IMR-90 (cell line): ENCODE data around the gene MAGI1. TPM values are rescaled to one million over a fixed set of nuclear protein-coding genes. Genes with fewer than 3 reads are reported as not detected.

Source experiments
- ATAC-seq: fragments of 200-7000 bp; cut with Tn5 transposase; 2 replicates; pipeline ENCODE4 v1.9.1; 2020; ENCODE audit warnings: low read depth, mild to moderate bottlenecking, moderate library complexity
- BruUV-seq: library from RNA; stranded (reverse); fragments of 400-500 nt; replicated peaks from 2 replicates; lab custom pipeline; 2021; lab: Mats Ljungman, UMichigan
- CTCF ChIA-PET: fragments of 300-600 bp; formaldehyde crosslinking; extraction: SDS; loops from one replicate; lab custom pipeline; 2021; ENCODE audit warnings: antibody characterized with exemption; lab: Yijun Ruan, JAX
- POLR2A ChIA-PET: fragments of 300-600 bp; sonication (Branson Sonifier 250); formaldehyde crosslinking; loops from one replicate; lab custom pipeline; 2022; ENCODE audit warnings: antibody characterized with exemption; ENCODE audit not compliant: unreplicated experiment; lab: Charles Lee
- DNase-seq: peaks from one replicate; pipeline ENCODE4 v3.0.0; 2013
- H2AFZ ChIP-seq: replicated peaks from 2 replicates; pipeline ENCODE3; 2013; ENCODE audit warnings: low read length, mild to moderate bottlenecking; ENCODE audit not compliant: poor library complexity
- H2AK5ac ChIP-seq: 2 replicates; pipeline ENCODE4 v1.6.1; 2013; ENCODE audit warnings: low read depth, low read length, inconsistent platforms
- H2AK9ac ChIP-seq: replicated peaks from 2 replicates; pipeline ENCODE3; 2013; ENCODE audit warnings: mild to moderate bottlenecking, low read depth, low read length, moderate library complexity; ENCODE audit not compliant: poor library complexity
- H2BK120ac ChIP-seq: 2 replicates; pipeline ENCODE4 v1.6.1; 2013; ENCODE audit warnings: low read depth, low read length, inconsistent platforms
- H2BK15ac ChIP-seq: 3 replicates; pipeline ENCODE4 v1.6.1; 2013; ENCODE audit warnings: low read depth, low read length, inconsistent platforms
- H2BK20ac ChIP-seq: 2 replicates; pipeline ENCODE4 v1.6.1; 2013; ENCODE audit warnings: low read depth, mild to moderate bottlenecking, inconsistent platforms, low read length, moderate library complexity
- H2BK5ac ChIP-seq: 2 replicates; pipeline ENCODE4 v1.6.1; 2013; ENCODE audit warnings: mild to moderate bottlenecking, low read depth, low read length, inconsistent platforms; ENCODE audit not compliant: poor library complexity, severe bottlenecking
- H3K14ac ChIP-seq: replicated peaks from 2 replicates; pipeline ENCODE4 v1.6.1; 2013; ENCODE audit warnings: low read depth, low read length, inconsistent platforms
- H3K18ac ChIP-seq: 2 replicates; pipeline ENCODE4 v1.6.1; 2013; ENCODE audit warnings: low read depth, low read length, control low read depth
- H3K23ac ChIP-seq: 2 replicates; pipeline ENCODE4 v1.6.1; 2013; ENCODE audit warnings: low read depth, low read length, inconsistent platforms
- H3K27ac ChIP-seq: 2 replicates; pipeline ENCODE4 v1.5.1; 2013; ENCODE audit warnings: mild to moderate bottlenecking, control low read depth, low read length; ENCODE audit not compliant: insufficient read depth
- H3K27me3 ChIP-seq: 2 replicates; pipeline ENCODE4 v1.6.1; 2013; ENCODE audit warnings: low read length; ENCODE audit not compliant: control insufficient read depth, insufficient read depth
- H3K36me3 ChIP-seq: 2 replicates; pipeline ENCODE4 v1.6.1; 2013; ENCODE audit warnings: low read length, mixed read lengths; ENCODE audit not compliant: control insufficient read depth, insufficient read depth
- H3K4ac ChIP-seq: 2 replicates; pipeline ENCODE4 v1.6.1; 2013; ENCODE audit warnings: low read depth, low read length, inconsistent platforms
- H3K4me1 ChIP-seq: 2 replicates; pipeline ENCODE4 v1.6.1; 2013; ENCODE audit warnings: low read length, mixed read lengths; ENCODE audit not compliant: control insufficient read depth, insufficient read depth
- H3K4me2 ChIP-seq: 2 replicates; pipeline ENCODE4 v1.6.1; 2013; ENCODE audit warnings: low read depth, mild to moderate bottlenecking, control low read depth, low read length, moderate library complexity
- H3K4me3 ChIP-seq: 2 replicates; pipeline ENCODE4 v1.5.1; 2013; ENCODE audit warnings: low read depth, mild to moderate bottlenecking, control low read depth, low read length, moderate library complexity; ENCODE audit not compliant: insufficient read depth
- H3K56ac ChIP-seq: 2 replicates; pipeline ENCODE4 v1.6.1; 2013; ENCODE audit warnings: low read length, inconsistent platforms; ENCODE audit not compliant: insufficient read depth; ENCODE audit errors: extremely low read depth
- H3K79me1 ChIP-seq, 2 experiments: 2 replicates each; pipeline ENCODE4 v1.6.1; 2013; ENCODE audit warnings: low read length in 2 of 2, inconsistent platforms in 1 of 2, low read depth in 1 of 2
- H3K9ac ChIP-seq: 2 replicates; pipeline ENCODE4 v1.6.1; 2013; ENCODE audit warnings: low read depth, low read length, control low read depth
- H3K9me1 ChIP-seq: 2 replicates; pipeline ENCODE4 v1.6.1; 2013; ENCODE audit warnings: low read length, inconsistent platforms; ENCODE audit not compliant: insufficient read depth
- H3K9me3 ChIP-seq: 2 replicates; pipeline ENCODE4 v1.6.1; 2013; ENCODE audit warnings: low read length; ENCODE audit not compliant: control insufficient read depth, insufficient read depth
- H4K20me1 ChIP-seq: 2 replicates; pipeline ENCODE4 v1.6.1; 2013; ENCODE audit warnings: low read length, inconsistent platforms; ENCODE audit not compliant: insufficient read depth
- H4K5ac ChIP-seq: 2 replicates; pipeline ENCODE4 v1.6.1; 2013; ENCODE audit warnings: mild to moderate bottlenecking, low read depth, low read length, control low read depth
- H4K8ac ChIP-seq, 2 experiments: 2 replicates each; pipeline ENCODE4 v1.6.1; 2013; ENCODE audit warnings: low read depth in 2 of 2, low read length in 2 of 2, control low read depth in 1 of 2, inconsistent platforms in 1 of 2
- H4K91ac ChIP-seq: 2 replicates; pipeline ENCODE4 v1.6.1; 2013; ENCODE audit warnings: low read depth, low read length, inconsistent platforms; ENCODE audit not compliant: insufficient read depth
- BHLHE40 ChIP-seq: fragments of 150-350 bp; IDR thresholded peaks from 2 replicates; pipeline ENCODE4 v1.6.1; 2016; ENCODE audit warnings: mild to moderate bottlenecking, low read depth, low read length
- CEBPB ChIP-seq: IDR thresholded peaks from 2 replicates; pipeline ENCODE4 v1.6.1; 2012; ENCODE audit warnings: low read depth, low read length, improper control_type of control experiment
- CHD1 ChIP-seq: IDR thresholded peaks from 2 replicates; pipeline ENCODE4 v1.6.1; 2012; ENCODE audit warnings: low read depth, low read length, improper control_type of control experiment
- CTCF ChIP-seq: conservative IDR thresholded peaks from 2 replicates; pipeline ENCODE4 v1.5.1; 2012; ENCODE audit warnings: mild to moderate bottlenecking, low read depth, low read length, improper control_type of control experiment
- FOS ChIP-seq: fragments of 150-350 bp; IDR thresholded peaks from 2 replicates; pipeline ENCODE4 v1.6.1; 2016; ENCODE audit warnings: low read depth, low read length
- MAZ ChIP-seq: IDR thresholded peaks from 2 replicates; pipeline ENCODE4 v1.6.1; 2012; ENCODE audit warnings: low read depth, mild to moderate bottlenecking, low read length, improper control_type of control experiment, moderate library complexity, borderline replicate concordance
- MXI1 ChIP-seq: IDR thresholded peaks from 2 replicates; pipeline ENCODE4 v1.6.1; 2012; ENCODE audit warnings: low read depth, mild to moderate bottlenecking, low read length, moderate library complexity, borderline replicate concordance
- NFE2L2 ChIP-seq: fragments of 150-350 bp; IDR thresholded peaks from 2 replicates; pipeline ENCODE4 v1.6.1; 2016; ENCODE audit warnings: low read depth, mild to moderate bottlenecking, low read length
- POLR2A ChIP-seq: IDR thresholded peaks from 2 replicates; pipeline ENCODE4 v1.6.1; 2012; ENCODE audit warnings: mild to moderate bottlenecking, low read depth, low read length
- RAD21 ChIP-seq: IDR thresholded peaks from 2 replicates; pipeline ENCODE4 v1.6.1; 2012; ENCODE audit warnings: low read length, improper control_type of control experiment
- RCOR1 ChIP-seq: IDR thresholded peaks from 2 replicates; pipeline ENCODE4 v1.6.1; 2012; ENCODE audit warnings: mild to moderate bottlenecking, low read length, improper control_type of control experiment; ENCODE audit not compliant: insufficient replicate concordance
- RFX5 ChIP-seq: IDR thresholded peaks from 2 replicates; pipeline ENCODE4 v1.8.0; 2012; ENCODE audit warnings: low read depth, mild to moderate bottlenecking, low read length, moderate library complexity
- SMC3 ChIP-seq: fragments of 150-350 bp; IDR thresholded peaks from 2 replicates; pipeline ENCODE4 v1.6.1; 2016; ENCODE audit warnings: low read depth, mild to moderate bottlenecking, antibody characterized with exemption, low read length, moderate library complexity
- dilution Hi-C: fragments of 300-500 bp; cut with HindIII; formaldehyde crosslinking; loops from one replicate; pipeline ENCODE4 v1.14.3; 2018; ENCODE audit warnings: low sequenced_read_pairs; ENCODE audit not compliant: unreplicated experiment
- in situ Hi-C: fragments of 300-500 bp; cut with MboI; formaldehyde crosslinking; loops from 3 replicates; pipeline ENCODE4 v1.14.3; 2019; ENCODE audit warnings: low sequenced_read_pairs, inconsistent platforms, mixed read lengths
- intact Hi-C: fragments of 100-400 bp; cut with micrococcal nuclease; formaldehyde crosslinking; loops from 2 replicates; pipeline ENCODE4 v1.10.0; 2022
- polyA plus RNA-seq, 3 experiments: library from polyadenylated mRNA; depleted of rRNA; stranded (reverse); fragments of >200 nt; gene quantifications; 2 replicates each; pipeline ENCODE4 v1.2.3, GENCODE V29; 2012; ENCODE audit warnings: low replicate concordance in 1 of 3
- total RNA-seq: library from RNA; depleted of rRNA; stranded (reverse); fragments of >200 nt; gene quantifications from 2 replicates; pipeline ENCODE4 v1.2.3, GENCODE V29; 2012

The MAGI1 gene
- total and polyA plus RNA-seq, 2 of the 4 experiments (the other 2 are of a cell fraction): 14.5 to 24.2 TPM

- POLR2A ChIA-PET: no interaction called here
- in situ Hi-C loops: no loop called here
- no peak overlapping the region for H3K4me2 ChIP-seq
These were observed 38.2 kb downstream of the MAGI1 start for GRCh38 chr3:66000506-66000905.

More at GRCh38 chr3:66000506-66000905, 38.2 kb downstream of the MAGI1 start:
- Histone ChIP-seq H2BK20ac (no peak overlapping the region), H3K4me3 (no peak overlapping the region), H4K20me1 (peaks cover 23% of the 10 kb centered on the region; the same call in 1 of the 2 replicates), H3K79me1 (peaks cover 32 to 44% of the 10 kb centered on the region in 2 experiments), H2AK9ac (no peak overlapping the region), H2AFZ (no peak overlapping the region), H2BK120ac (no peak overlapping the region), H3K27ac (no peak overlapping the region), H3K4ac (no peak overlapping the region), H3K36me3 (no peaks in the 10 kb centered on the region), H3K56ac (no peak overlapping the region), H4K91ac (no peak overlapping the region), H2BK15ac (no peak overlapping the region), H2AK5ac (no peak overlapping the region), H4K5ac (no peak overlapping the region), H3K9ac (no peak overlapping the region), H2BK5ac (no peak overlapping the region), H3K9me3 (no peaks in the 10 kb centered on the region), H3K9me1 (peaks cover 13% of the 10 kb centered on the region), H3K27me3 (no peaks in the 10 kb centered on the region), H3K18ac (no peak overlapping the region), H3K4me1 (peaks cover 6% of the 10 kb centered on the region), H3K14ac (no peak overlapping the region), H3K23ac (no peak overlapping the region), H4K8ac (no peak overlapping the region)
- DNase-seq (no peak), ATAC-seq (no peak)
- dilution Hi-C loops (no loop called here), intact Hi-C loops (no loop called here)
- TF ChIP-seq RFX5 (no peak), POLR2A (no peak), NFE2L2 (no peak), RAD21 (no peak), RCOR1 (no peak), CTCF (no peak), CHD1 (no peak), MXI1 (no peak), MAZ (no peak), SMC3 (no peak), FOS (no peak), CEBPB (no peak), BHLHE40 (no peak)
- CTCF ChIA-PET: no interaction called here
- BruUV-seq: no TSS peak
